Gastroesophageal sphincter (tissue), 3 donors: ENCODE data around the gene GUCA1C.

Source experiments
- EP300 ChIP-seq: sonication (generic); formaldehyde crosslinking; IDR thresholded peaks from one replicate; pipeline ENCODE4 v1.6.1; 2017; ENCODE audit warnings: antibody characterized with exemption, mild to moderate bottlenecking
- POLR2A ChIP-seq, 2 donors: fragments of 450-650 bp; IDR thresholded peaks; one replicate each; pipeline ENCODE4 v1.6.1; 2017; ENCODE audit warnings: antibody characterized with exemption in 2 of 2, mild to moderate bottlenecking in 2 of 2, moderate library complexity in 1 of 2
- TF ChIP-seq, protein P1 (sequence below), 4 experiments: fragments of 200-600 bp in 2 of 4; fragments of 450-650 bp in 2 of 4; sonication (generic) in 1 of 4; IDR thresholded peaks; one replicate each; pipeline ENCODE4 v1.5.1; 2017 to 2019; ENCODE audit warnings: antibody characterized with exemption in 4 of 4, mild to moderate bottlenecking in 2 of 4, moderate library complexity in 2 of 4

DNA sequence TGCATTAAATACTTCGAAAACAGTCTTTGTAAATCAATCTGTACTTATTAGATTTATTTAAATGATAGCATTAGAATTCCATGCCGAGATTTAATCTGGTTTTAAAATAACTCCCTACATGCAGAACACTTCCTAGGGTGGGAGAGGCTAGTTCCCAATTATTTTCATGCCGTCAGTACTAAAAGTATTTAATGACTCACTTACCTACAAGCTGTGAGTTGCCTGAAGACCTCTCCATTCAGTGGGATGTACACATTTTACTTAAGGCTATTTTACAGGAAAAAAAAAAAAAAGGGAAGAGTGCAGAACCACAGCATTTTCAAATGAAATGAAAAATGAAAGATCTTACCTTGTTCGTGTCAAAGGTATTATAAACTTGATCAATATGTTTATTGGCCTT is 469 bp downstream of the GUCA1C start:
- TF ChIP-seq, protein P1, sequence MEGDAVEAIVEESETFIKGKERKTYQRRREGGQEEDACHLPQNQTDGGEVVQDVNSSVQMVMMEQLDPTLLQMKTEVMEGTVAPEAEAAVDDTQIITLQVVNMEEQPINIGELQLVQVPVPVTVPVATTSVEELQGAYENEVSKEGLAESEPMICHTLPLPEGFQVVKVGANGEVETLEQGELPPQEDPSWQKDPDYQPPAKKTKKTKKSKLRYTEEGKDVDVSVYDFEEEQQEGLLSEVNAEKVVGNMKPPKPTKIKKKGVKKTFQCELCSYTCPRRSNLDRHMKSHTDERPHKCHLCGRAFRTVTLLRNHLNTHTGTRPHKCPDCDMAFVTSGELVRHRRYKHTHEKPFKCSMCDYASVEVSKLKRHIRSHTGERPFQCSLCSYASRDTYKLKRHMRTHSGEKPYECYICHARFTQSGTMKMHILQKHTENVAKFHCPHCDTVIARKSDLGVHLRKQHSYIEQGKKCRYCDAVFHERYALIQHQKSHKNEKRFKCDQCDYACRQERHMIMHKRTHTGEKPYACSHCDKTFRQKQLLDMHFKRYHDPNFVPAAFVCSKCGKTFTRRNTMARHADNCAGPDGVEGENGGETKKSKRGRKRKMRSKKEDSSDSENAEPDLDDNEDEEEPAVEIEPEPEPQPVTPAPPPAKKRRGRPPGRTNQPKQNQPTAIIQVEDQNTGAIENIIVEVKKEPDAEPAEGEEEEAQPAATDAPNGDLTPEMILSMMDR (IDR thresholded peaks at IDR 0.05) = no peak
- no peak for TF ChIP-seq POLR2A (IDR thresholded peaks at IDR 0.05)
- no peak for TF ChIP-seq EP300
